Posterior vena cava (tissue), 2 donors: ENCODE results near the gene PAX6. TPM values are rescaled to one million over a fixed set of nuclear protein-coding genes. Genes with fewer than 3 reads are reported as not detected.

Source experiments
- DNase-seq: peaks from one replicate; pipeline ENCODE4 v3.0.0-alpha.2; 2020; ENCODE audit warnings: low spot score
- intact Hi-C, 2 donors: fragments of 100-400 bp; cut with DNase I; formaldehyde crosslinking; loops; one replicate each; pipeline versions ENCODE4 v1.14.1 to v1.14.2; 2022 to 2023
- total RNA-seq, 2 donors: library from RNA; stranded (reverse); fragmentation: NEBNext Ultra II Directional; extraction: Animal tissue kit (Norgen Biotek cat#: 25700); gene quantifications; one replicate each; pipeline ENCODE4 v1.2.1, GENCODE V29; 2021
- donor health status: DM: yes; HTN: yes; CAD: no.
- donor health status: DM: yes; HTN: yes; CAD: no.

The PAX6 gene
- total RNA-seq, 2 donors from 2014 or later = not detected

DNA sequence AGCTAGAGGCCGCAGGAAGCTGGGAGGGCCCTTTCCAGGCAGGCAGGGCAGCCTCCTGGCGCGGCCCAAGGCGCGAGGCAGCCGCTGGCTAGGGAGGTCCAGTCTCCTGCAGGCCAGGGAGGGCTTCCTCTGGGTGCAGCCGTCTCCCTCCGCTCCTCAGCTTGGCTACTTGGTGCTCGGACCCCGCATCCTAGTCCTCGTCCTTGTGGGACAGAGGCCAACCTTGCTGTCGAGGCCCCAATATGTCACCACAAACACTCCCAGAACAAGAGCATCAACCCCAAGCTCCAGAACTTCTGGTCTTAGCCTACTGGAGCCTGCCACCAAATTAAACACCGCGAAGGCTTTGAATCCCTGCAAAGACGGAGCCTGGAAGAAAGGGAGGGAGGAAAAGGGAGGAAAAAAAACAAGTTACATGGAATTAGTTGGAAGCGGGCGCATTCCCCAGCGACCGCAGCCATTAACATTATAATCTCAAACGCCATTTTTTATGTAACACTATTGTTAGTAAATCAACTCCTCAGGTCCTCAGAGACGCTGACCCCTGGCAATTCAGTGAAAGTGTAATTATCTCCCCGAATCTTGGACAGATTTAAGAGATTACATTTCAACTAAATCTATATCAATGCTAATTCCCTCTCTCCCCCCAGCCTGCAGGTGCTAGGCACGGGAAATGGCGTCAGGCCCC is 12.7 kb upstream of the PAX6 start:
- intact Hi-C loops = no loop called here
- no peak for DNase-seq

- intact Hi-C loops = no loop called here
- DNase-seq = no peak
These were observed 12.0 kb upstream of the PAX6 start for GRCh38 chr11:31822927-31823643.

DNA sequence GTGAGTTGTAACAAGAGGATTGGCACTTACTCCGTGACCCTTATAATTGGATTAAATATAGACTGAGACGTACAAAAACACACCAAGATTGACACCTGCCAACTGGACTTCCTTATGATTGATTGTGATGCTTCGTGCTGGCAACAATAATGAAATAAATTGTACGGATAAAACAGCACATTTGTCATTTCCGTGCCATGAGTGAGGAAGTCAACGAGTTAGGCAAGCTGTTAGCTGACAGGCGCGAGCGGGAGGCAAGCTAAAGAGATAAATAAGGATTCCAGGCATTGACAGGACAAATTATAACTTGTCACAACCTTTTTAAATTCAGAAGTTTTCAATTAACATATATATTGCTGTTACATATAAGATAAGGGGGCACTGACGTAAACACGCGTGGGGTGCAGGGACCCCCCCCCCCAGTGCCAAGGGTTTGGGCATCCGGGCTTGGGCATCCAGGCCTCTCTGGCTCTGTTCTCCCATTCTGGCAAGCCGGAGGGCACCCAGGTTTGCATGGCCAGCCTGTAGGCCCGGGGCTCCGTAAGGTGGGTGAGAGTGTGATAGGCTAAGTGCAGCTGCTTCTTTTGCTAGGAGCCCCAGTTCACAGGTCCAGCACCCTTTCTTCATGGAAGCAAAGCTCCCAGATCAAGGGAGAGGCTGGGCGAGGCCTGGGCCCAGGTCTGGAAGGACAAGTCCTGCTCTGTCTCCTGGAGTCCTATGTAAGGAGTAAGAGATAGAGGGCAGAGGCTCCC is 11.2 kb upstream of the PAX6 start:
- DNase-seq = no peak
- intact Hi-C loops = no loop called here

DNA sequence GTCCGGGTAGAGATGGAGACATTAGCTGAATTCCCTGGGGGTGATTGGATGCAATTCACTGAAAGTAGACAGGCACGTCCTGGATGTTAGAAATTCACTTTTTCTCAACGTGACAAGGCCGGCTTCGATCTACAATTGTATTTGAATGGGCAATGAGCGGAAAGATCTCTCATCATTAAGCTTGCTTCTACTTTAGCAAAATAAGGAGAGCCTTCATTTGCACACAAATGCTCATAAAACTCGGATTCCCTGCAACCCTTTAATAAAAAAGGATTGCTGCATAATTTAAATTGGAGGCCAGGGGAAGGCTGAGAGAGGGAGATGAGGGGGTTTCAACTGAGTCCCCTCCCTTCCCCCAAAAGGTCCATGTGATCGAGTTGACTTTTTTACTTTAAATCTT is 10.6 kb upstream of the PAX6 start:
- intact Hi-C loops = no loop called here
- no peak for DNase-seq

DNA sequence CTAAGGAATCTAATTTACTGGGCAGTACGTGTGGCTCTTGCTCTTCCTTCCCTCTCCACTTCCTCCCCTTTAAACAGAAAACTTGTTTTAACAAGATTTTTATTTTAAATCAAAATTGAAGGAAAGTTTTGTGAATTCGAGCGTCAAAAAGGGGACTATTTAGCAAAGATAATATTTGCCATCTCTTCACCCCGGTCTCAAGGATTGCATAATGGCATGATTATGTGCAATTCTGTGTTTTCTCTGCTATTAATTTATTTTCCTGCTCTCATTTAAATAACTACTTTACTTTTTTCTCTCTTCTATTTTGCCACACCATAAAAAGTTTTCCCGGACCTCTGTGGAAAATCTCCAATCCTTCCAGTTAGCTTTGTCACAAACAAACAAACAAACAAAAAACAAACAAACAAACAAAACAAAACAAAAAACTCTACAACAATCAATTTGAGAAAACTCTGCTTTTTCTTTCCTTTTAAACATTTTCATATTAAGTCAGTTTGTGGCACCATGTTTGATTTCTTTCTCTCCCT is 10.2 kb upstream of the PAX6 start:
- intact Hi-C loops = no loop called here
- no peak for DNase-seq

GRCh38 chr11:31820438-31820818 is 9.3 kb upstream of the PAX6 start:
- DNase-seq = no peak
- intact Hi-C loops = no loop called here

GRCh38 chr11:31819621-31820437 is 8.7 kb upstream of the PAX6 start:
- no peak for DNase-seq
- intact Hi-C loops = loop anchor here in 1 of 2 donors (2.0 kb wide), 1 partner anchor 21 kb away; no protein-coding TSS in a partner anchor

- intact Hi-C loops = loop anchor here in 1 of 2 donors (2.0 kb wide), 1 partner anchor 20 kb away; no protein-coding TSS in a partner anchor
- no peak for DNase-seq
These were observed 7.8 kb upstream of the PAX6 start for GRCh38 chr11:31818874-31819331.

DNA sequence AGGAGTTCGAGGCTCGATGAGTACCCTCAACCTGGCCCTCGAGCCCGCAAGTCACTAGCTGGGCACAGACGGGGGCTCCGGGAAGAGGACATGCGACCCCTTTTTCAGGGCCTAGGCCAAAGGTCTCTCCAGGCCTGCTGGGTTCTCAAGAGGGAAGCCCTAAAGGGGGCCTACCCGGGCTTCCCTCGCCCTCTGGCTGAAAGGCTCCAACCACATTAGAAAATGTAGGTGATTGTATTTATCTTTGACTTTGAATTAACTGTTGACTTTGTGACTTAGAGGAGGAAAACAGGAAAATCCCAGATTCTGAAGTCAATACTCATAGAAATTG is 7.3 kb upstream of the PAX6 start:
- intact Hi-C loops = loop anchor here in 1 of 2 donors (2.0 kb wide), 1 partner anchor 20 kb away; no protein-coding TSS in a partner anchor
- DNase-seq = no peak

GRCh38 chr11:31817621-31818424 is 6.7 kb upstream of the PAX6 start:
- intact Hi-C loops = loop anchor here in 1 of 2 donors (2.0 kb wide), 1 partner anchor 19 kb away; no protein-coding TSS in a partner anchor
- no peak for DNase-seq

GRCh38 chr11:31817054-31817620 is 6.0 kb upstream of the PAX6 start:
- no peak for DNase-seq
- intact Hi-C loops = no loop called here

GRCh38 chr11:31816468-31817053 is 5.4 kb upstream of the PAX6 start:
- intact Hi-C loops = no loop called here
- DNase-seq = no peak

- no peak for DNase-seq
- intact Hi-C loops = no loop called here
These were observed 4.8 kb upstream of the PAX6 start for GRCh38 chr11:31815711-31816467.

DNA sequence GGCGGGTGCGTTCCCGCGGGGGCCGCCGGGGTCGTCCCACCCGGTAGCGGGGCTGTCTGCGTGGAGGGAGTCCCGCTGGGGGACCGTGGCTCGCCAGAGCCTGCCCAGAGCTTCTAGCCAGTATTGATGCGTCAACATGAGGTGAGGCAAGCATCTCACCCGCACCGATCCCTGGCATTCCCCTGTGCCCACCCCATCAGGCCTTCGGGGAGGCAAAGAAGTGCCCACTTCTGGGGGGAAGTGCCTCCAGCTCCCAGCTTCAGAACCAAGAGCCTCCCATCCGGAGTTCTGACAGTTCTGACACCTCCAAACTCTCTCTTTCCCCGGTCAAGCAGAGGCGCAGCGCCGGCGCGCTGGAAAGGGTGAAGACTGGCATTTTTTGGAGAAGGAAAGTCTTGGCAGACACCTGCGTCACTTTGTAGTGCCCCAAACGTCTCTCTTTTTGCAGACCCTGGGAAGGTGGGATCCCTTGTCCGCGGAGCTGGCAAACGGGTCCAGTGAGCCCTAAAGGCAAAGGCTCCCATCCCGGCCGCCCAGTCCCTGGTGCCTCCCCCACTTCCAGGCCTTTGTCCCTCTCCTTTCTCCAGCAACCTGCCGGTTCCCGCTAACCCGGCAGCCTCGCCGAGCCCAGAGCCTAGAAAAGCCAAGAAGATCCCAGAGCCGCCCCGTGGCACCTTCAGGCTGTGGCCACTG is 3.2 kb upstream of the PAX6 start:
- no peak for DNase-seq
- intact Hi-C loops = no loop called here

- intact Hi-C loops = no loop called here
- no peak for DNase-seq
These were observed 2.5 kb upstream of the PAX6 start for GRCh38 chr11:31813391-31814175.
